ENCODE data around the gene DYNLT1.

DYNLT1 gene

GRCh38 chr6:158591810-158592209 is 52.7 kb downstream of the DYNLT1 start:
- DNase-seq: no peak

GRCh38 chr6:158591134-158591809 is 53.3 kb downstream of the DYNLT1 start:
- DNase-seq: no peak

DNA sequence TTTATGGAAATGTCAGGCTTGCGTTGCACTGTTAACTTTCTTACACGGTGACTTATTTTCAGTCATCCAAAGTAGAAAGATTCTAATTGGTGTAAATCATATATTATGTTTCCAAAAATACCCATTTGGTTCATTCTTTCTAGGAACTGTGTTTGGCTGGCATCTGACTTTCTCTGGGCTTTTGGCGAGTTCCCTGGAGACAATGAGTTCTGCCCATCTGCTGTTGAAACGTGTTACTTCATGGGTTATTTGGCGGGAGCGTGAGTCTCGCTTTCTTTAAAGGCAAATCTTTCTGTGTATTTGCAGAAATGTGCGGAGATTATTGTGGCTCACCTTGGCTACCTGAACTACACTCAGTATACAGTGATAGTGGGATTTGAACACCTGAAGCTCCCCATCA is 55.2 kb downstream of the DYNLT1 start:
- no peak for DNase-seq

DNA sequence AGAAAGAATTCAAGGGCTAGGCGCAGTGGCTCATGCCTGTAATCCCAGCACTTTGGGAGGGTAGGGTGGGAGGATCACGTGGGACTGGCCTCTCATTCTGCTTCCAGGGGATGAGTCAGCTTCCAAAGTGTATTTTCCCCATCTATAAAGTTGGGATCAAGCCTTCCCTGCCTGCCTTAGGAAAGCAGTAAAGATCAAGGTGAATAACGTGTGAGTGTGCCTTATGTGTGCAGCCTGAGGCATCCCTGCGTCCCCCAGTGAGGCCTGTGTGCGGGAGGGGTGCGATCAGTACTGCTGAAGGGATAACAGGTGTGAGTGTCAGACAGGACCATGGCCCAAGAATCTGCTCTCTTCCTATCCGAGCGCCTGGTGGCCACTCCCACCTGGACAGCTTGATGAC is 57.9 kb downstream of the DYNLT1 start:
- DNase-seq: no peak

Data from NCI-H2227 treated with DMSO at 0.1 percent for 48 hours (cell line).